Natural killer cell (primary cell): ENCODE results near the gene WWTR1. TPM values are rescaled to one million over a fixed set of nuclear protein-coding genes. Genes with fewer than 3 reads are reported as not detected.

ENCODE experiments used
- ATAC-seq, 3 donors: fragments of 150-1000 bp in 2 of 3; fragments of 200-7000 bp in 1 of 3; cut with Tn5 transposase; 1 replicate in 1 of 3; 2 replicates in 2 of 3; pipeline ENCODE4 v1.10.0; 2021; ENCODE audit warnings: mild to moderate bottlenecking in 2 of 3, moderate library complexity in 2 of 3
- DNase-seq, 2 donors: peaks; one replicate each; pipeline versions ENCODE4 v3.0.0 to v3.0.0-alpha.2; 2013 to 2021; ENCODE audit warnings: mixed read lengths in 1 of 2
- H3K27ac ChIP-seq: one replicate; pipeline ENCODE4 v1.5.1; 2013; ENCODE audit warnings: mild to moderate bottlenecking, low read length
- H3K27me3 ChIP-seq: one replicate; pipeline ENCODE4 v1.6.1; 2013; ENCODE audit warnings: low read length; ENCODE audit not compliant: control insufficient read depth, insufficient read depth
- H3K36me3 ChIP-seq: one replicate; pipeline ENCODE4 v1.6.1; 2013; ENCODE audit warnings: low read length; ENCODE audit not compliant: control insufficient read depth, insufficient read depth
- H3K4me1 ChIP-seq: one replicate; pipeline ENCODE4 v1.6.1; 2013; ENCODE audit warnings: low read length; ENCODE audit not compliant: control insufficient read depth, insufficient read depth
- H3K4me3 ChIP-seq: one replicate; pipeline ENCODE4 v1.5.1; 2013; ENCODE audit warnings: low read length
- H3K9me3 ChIP-seq: one replicate; pipeline ENCODE4 v1.6.1; 2013; ENCODE audit warnings: low read length; ENCODE audit not compliant: control insufficient read depth, insufficient read depth
- H3K27ac Mint-ChIP-seq, 2 donors: one replicate each; pipeline ENCODE4 v1.8.0; 2022; ENCODE audit warnings: mild to moderate bottlenecking in 2 of 2, mixed read lengths in 2 of 2, moderate library complexity in 1 of 2
- H3K27me3 Mint-ChIP-seq, 2 donors: one replicate each; pipeline ENCODE4 v1.8.0; 2022; ENCODE audit warnings: low read depth in 2 of 2, mixed read lengths in 2 of 2
- H3K36me3 Mint-ChIP-seq: one replicate; pipeline ENCODE4 v1.8.0; 2022; ENCODE audit warnings: mixed read lengths
- H3K4me1 Mint-ChIP-seq, 2 donors: one replicate each; pipeline ENCODE4 v1.8.0; 2022; ENCODE audit warnings: mixed read lengths in 2 of 2
- H3K4me3 Mint-ChIP-seq: one replicate; pipeline ENCODE4 v1.8.0; 2022; ENCODE audit warnings: mild to moderate bottlenecking, moderate library complexity, mixed read lengths
- H3K9me3 Mint-ChIP-seq, 2 donors: one replicate each; pipeline ENCODE4 v1.8.0; 2022; ENCODE audit warnings: mixed read lengths in 2 of 2
- CTCF ChIP-seq: fragments of 200-600 bp; IDR thresholded peaks from one replicate; pipeline ENCODE4 v1.8.0; 2022; ENCODE audit warnings: antibody characterized with exemption
- WGBS: methylation state at CpG from one replicate; pipeline ENCODE4 v1.1.7; 2013; ENCODE audit warnings: missing lambda C conversion rate; ENCODE audit not compliant: insufficient coverage; 5-methylcytosine and 5-hydroxymethylcytosine counted together
- intact Hi-C: fragments of 100-400 bp; cut with micrococcal nuclease; formaldehyde crosslinking; loops from one replicate; pipeline ENCODE4 v1.14.2; 2022
- total RNA-seq, 4 donors: library from RNA; stranded (reverse); fragments of 120-200 nt in 1 of 4; gene quantifications; one replicate each; pipeline versions ENCODE4 v1.2.3 to v1.2.4, GENCODE V29; 2013 to 2022

The WWTR1 gene
- total RNA-seq, 3 donors from 2014 or later (not counting 1 experiment from before 2014, with no cell fraction given), result 0.72 to 1.1 (median 0.73) TPM

- peaks cover 20% of the 10 kb centered on the region in 2 donors for H3K27me3 Mint-ChIP-seq
- H3K4me1 Mint-ChIP-seq, result peaks cover 6 to 7% of the 10 kb centered on the region in 2 donors
- WGBS, result 100% methylated on average over 1 of the region's 2 CpGs
- no peaks in the 10 kb centered on the region for H3K9me3 Mint-ChIP-seq
- H3K36me3 Mint-ChIP-seq, result no peaks in the 10 kb centered on the region
- no peak overlapping the region for H3K4me3 ChIP-seq
- no peaks in the 10 kb centered on the region for H3K36me3 ChIP-seq
- ATAC-seq (no peak), DNase-seq (no peak)
- no peak overlapping the region for H3K4me3 Mint-ChIP-seq
- peaks cover 9% of the 10 kb centered on the region for H3K27me3 ChIP-seq
- no peak overlapping the region for H3K27ac ChIP-seq
- no peak for TF ChIP-seq CTCF
- no peaks in the 10 kb centered on the region for H3K9me3 ChIP-seq
- intact Hi-C loops, result no loop called here
- no peak overlapping the region for H3K27ac Mint-ChIP-seq
- no peaks in the 10 kb centered on the region for H3K4me1 ChIP-seq
Observed at GRCh38 chr3:149515249-149515648, 142.6 kb downstream of the WWTR1 start.

DNA sequence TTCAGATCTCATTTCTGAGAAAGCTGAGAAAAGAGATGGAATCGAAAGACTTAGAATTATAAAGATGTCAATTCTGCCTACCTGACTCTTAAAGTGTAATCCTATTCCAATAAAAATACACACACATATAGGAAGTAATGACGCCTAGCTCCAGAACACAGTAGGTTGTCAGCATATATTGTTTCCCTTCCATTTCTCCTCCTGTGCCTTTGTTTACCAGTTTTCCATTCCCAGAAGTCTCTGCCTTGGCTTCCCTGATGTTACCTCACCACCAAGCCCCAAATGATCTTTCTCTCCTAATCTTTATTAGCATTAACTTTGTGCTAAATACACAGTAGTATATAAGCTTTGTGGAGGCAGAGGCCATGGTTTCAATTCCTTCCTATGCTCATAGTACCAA lies 143.4 kb downstream of the WWTR1 start:
- Histone ChIP-seq H3K27ac (no peak overlapping the region), H3K36me3 (no peaks in the 10 kb centered on the region), H3K4me1 (no peaks in the 10 kb centered on the region), H3K4me3 (no peak overlapping the region), H3K27me3 (peaks cover 9% of the 10 kb centered on the region), H3K9me3 (no peaks in the 10 kb centered on the region)
- no peak for DNase-seq
- no peak overlapping the region for H3K27ac Mint-ChIP-seq
- H3K4me1 Mint-ChIP-seq, result peaks cover 6 to 7% of the 10 kb centered on the region in 2 donors
- intact Hi-C loops, result loop anchor here (5.0 kb wide), 1 partner anchor 298 kb away; the partner anchor contains the start of gene RNF13
- ATAC-seq, result no peak
- WGBS, result 94% methylated on average over 2 of the region's 2 CpGs
- peaks cover 20% of the 10 kb centered on the region in 2 donors for H3K27me3 Mint-ChIP-seq
- H3K36me3 Mint-ChIP-seq, result no peaks in the 10 kb centered on the region
- TF ChIP-seq CTCF, result no peak
- H3K9me3 Mint-ChIP-seq, result no peaks in the 10 kb centered on the region
- H3K4me3 Mint-ChIP-seq, result no peak overlapping the region

DNA sequence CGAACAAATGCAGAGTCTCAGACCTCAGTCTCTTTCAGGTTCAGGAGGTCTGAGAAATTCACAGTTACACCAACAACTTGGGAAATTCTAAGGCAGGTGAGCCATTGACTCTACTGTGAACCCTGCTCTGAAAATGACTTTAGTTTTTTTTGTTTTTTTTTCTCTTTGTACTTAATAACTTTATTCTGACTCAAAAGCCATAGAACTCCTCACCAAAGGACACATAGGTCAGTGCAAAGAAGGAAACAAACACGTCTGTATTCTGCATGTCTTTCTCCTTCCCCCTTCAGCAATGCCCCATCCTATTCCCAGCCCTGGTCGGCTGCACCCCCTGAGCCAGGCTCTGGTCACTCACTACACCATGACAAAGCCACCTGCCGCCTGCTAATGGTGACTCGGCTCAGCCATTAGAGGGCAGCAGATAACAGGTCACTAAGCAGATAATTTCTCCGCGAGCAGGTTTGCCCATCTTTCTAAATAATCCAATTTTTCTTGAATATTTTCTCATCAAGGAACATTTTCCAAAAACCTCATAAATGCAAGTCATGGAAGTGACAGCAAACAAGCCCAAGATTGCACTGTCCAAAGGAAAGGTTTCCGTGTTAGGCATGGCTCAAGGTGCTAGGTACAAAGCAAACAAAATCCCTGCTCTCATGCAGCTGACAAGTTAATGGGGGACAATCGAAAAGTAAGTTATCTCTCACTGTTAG lies 145.6 kb downstream of the WWTR1 start:
- ATAC-seq, result peak; percentile 50 to 67 (median 65)
- intact Hi-C loops, result loop anchor here (1.0 to 5.0 kb wide), 3 partner anchors 205 to 300 kb away; partner anchors contain the start of gene RNF13
- H3K36me3 Mint-ChIP-seq, result no peaks in the 10 kb centered on the region
- DNase-seq, result peak; percentile 29 to 56
- H3K4me3 Mint-ChIP-seq, result no peak overlapping the region
- peaks cover 20% of the 10 kb centered on the region in 2 donors for H3K4me1 Mint-ChIP-seq
- H3K27ac ChIP-seq, result no peak overlapping the region
- peaks cover 9% of the 10 kb centered on the region for H3K27me3 ChIP-seq
- TF ChIP-seq CTCF, result peak; percentile 83
- H3K9me3 Mint-ChIP-seq, result no peaks in the 10 kb centered on the region
- peaks cover 16% of the 10 kb centered on the region for H3K4me1 ChIP-seq
- peaks cover 16 to 20% of the 10 kb centered on the region in 2 donors for H3K27me3 Mint-ChIP-seq
- 15% methylated on average over 9 of the region's 9 CpGs for WGBS
- H3K27ac Mint-ChIP-seq, result no peak overlapping the region
- H3K36me3 ChIP-seq, result no peaks in the 10 kb centered on the region
- no peaks in the 10 kb centered on the region for H3K9me3 ChIP-seq
- H3K4me3 ChIP-seq, result no peak overlapping the region
